NOMO-1 treated with dmso at 0.1 percent for 144 hours (cell line): ENCODE data around the gene MRTFA.
"Not testable (repeated sequence)": the region's sequence is repeated elsewhere in the genome, so short reads cannot be mapped to it uniquely, and the experiment has no call there.

Source experiments
- DNase-seq: peaks from one replicate; lab custom pipeline; 2025; ENCODE audit not compliant: unreplicated experiment; lab: John Stamatoyannopoulos, UW

Gene MRTFA

DNA sequence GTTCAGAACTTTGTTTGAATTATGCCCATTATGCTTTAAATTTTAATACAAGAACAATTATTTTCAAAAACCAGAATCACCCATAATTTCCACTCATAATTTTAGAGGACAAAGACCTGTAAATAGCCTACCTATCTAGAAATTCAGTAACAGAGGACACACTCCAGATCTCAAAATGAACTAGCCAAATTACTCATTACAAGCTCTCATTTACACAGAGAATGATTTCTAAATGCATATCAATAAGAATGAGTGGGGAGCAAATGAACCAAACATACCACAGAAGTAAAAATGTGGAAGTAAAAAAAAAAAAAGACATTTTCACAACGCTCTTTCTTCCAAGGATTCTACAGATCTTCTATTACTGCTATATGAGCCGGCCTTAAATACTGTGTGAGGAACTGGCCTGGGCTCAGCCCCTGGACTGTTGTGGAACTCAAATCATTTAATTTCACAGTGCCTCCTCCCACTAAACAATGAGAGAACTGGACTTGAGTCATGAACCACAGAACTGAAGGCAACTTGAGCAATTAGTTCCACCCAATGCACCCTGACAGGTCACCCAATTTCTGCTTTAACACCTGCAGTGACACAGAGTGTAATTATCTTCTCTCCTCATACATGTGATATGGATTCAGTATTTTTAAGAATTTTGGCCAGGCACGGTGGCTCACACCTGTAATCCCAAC is 8.0 kb downstream of the MRTFA start:
- DNase-seq, result peak; percentile 16

DNA sequence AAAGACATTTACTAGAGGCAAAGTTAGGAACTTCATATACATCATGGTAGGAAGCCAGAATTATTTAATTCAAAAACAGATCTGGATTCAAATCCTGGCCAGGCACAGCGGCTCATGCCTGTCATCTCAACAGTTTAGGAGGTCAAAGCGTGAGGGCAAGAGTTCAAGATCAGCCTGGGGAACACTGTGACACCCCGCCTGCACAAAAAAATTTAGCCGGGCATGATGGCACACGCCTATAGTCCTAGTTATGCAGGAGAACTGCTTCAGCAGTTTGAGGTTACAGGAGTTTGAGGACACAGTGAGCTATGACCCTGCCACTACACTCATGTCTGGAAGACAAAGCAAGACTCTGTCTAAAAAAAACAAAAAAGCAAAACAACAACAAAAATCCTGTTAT is 8.9 kb downstream of the MRTFA start:
- DNase-seq, result no peak

DNA sequence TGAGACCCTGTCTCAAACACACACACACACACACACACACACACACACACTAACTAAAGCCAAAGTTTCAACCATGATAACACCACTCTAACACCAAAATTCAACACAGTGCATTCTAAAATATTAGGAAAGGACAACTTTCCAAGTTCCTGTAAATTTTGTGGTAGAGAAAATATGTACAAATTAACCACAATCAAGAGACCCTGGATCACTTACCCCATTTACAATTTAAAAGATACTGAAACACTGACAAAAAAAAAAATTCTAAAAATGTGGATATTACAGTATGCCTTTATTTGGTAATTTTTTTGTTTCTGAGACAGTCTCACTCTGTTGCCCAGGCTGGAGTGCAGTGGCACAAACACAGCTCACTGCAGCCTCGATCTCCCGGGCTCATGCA is 9.7 kb downstream of the MRTFA start:
- no peak for DNase-seq

DNA sequence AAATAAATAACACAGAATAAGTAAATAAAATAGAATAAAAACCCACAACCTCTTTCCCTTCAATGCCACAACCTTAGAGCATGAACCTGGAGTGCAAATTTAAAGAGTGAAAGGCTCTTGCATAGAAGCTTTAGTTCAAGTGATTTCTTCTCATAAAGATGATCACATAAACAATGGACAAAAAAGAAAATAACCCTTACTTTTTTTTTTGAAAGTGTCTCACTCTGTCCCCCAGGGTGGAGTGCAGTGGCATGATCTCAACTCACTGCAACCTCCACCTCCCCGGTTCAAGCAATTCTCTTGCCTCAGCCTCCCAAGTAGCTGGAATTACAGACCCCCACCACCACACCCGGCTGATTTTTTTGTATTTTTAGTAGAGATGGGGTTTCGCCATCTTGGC is 10.7 kb downstream of the MRTFA start:
- not testable (repeated sequence) for DNase-seq

DNA sequence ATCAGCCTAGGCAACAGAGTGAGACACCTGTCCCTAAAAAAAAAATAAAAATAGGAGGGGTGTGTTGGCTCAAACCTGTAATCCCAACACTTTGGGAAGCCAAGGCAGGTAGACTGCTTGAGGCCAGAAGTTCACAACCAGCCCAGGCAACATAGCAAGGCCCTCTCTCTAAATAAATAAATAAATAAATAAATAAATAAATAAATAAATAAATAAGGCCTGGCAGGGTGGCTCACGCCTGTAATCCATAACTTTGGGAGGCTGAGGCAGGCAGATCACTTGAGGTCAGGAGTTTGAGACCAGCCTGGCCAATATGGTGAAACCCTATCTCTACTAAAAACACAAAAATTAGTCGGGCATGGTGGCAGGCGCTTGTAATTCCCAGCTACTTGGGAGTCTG is 11.2 kb downstream of the MRTFA start:
- not testable (repeated sequence) for DNase-seq

DNA sequence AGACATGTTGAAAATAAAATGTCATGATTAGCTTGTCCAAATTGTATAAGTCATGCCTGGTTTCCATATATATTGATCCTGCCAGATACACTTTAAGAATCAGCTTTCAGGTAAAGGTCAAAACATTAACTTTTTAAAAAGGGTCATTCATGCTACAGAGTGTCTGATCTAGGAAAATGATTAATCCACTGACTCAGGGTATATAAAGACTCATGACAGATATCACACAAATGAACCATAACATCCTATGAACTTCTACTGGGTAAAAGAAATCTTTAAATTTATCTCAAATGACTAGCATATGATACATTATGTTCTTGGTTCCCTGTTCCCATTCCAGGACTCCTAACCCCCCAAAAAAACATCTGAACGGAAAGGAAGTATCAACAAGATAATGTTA is 11.7 kb downstream of the MRTFA start:
- DNase-seq, result no peak

DNA sequence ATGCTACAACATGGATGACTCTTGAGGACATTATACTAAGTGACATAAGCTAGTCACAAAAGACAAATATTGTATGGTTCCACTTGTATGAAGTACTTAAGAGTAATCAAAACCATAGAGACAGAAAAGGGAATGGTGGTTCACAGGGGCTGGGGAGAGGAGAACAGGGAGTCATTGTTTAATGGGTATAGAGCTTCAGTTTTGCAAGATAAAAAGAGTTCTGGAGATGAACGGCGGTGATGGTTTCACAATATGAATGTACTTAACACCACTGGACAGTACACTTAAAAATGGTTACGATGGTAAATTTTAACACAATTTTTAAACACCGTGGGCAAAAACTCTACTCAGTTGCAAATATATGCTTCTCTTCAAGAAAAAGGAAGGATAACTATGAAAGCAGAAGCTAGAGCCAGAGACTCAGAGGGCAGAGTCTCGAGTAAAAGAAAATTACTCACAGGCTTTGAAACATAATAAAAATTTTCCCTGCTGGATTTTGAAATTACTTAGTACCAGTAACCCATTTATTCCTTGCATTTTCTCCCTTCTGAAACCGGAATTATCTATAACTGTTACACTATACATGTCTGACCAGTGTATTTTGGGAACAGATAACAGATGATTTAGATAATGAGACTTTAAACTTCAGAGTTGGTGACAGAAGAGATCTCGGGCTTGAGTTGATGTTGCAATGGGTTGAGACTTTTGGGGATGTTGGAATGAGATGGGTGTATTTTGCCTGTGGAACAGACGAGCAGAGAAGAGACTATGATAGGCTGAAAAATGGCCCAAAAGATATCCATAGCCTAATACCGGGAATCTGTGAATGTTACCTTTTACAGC is 15.0 kb downstream of the MRTFA start:
- peak; percentile 25 for DNase-seq

DNA sequence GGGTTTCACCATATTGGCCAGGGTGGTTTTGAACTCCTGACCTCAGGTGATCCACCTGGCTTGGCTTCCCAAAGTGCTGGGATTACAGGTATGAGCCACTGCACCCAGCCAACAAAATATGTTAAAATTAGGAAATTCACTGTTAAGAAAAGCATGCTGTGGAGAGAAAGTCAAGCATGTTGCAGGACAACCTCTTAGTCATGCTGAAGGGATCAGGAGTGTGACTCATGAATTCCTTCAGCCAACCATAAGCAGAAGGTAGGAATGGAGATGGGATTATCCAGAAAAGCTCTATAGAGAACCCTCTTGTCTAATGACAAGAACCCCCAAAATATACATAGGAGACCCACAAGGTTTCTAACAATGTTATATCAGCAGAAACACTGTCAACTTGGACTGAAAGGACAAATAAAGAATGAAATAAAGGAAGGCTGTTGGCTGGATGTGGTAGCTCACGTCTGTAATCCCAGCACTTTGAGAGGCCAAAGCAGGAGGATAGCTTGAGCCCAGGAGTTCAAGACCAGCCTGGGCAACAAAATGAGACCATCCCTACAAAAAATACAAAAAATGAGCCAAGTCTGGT is 16.0 kb downstream of the MRTFA start:
- no peak for DNase-seq

DNA sequence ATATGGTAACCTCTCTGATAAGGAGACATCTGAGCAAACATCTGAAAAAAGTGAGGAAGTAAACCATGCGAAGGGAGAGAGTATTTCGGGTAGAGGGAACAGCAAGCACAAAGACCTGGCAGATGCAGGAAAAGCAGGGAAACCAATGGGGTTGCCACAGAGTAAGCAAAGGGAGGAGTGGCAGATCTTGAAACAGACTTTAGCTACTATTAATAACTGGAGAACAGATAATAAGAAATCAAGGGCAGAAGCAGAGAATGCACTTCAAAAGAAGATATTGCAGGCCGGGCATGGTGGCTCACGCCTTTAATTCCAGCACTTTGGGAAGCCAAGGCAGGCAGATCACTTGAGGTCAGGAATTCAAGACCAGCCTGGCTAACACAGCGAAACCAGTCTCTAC is 18.1 kb downstream of the MRTFA start:
- DNase-seq, result no peak

DNA sequence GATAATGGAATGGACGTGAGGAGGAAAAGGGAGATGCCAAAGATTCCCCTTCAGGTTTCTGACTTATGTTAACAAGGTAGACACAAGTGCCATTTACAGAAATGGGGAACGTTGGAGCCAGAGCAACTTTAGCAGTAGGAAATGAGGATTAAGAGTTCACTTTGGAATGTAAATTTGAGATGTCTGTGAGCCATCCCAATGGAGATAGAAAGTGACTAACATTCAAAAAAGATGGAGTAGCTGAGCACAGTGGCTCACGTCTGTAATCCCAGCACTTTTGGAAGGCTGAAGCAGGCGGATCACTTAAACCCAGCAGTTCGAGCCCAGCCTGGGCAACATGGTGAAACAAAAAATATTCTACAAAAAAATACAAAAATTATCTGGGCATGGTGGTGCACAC is 19.9 kb downstream of the MRTFA start:
- no peak for DNase-seq

DNA sequence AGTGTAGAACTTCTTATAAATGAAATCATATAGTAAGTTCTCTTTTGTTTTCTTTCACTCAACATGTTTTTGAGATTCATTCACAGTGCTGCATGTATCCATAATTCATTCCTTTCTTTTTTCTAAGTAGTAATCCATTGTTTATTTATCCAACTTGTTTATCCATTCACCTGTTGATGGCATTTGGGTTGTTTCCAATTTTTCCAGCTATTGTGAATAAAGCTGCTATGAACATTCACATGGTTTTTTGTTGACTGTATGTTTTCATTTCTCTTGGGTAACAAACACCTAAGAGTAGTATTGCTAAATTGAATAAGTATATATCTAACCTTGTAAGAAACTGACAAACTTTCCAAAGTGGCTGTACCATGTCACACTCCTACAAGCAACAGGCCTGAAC is 23.5 kb downstream of the MRTFA start:
- no peak for DNase-seq

DNA sequence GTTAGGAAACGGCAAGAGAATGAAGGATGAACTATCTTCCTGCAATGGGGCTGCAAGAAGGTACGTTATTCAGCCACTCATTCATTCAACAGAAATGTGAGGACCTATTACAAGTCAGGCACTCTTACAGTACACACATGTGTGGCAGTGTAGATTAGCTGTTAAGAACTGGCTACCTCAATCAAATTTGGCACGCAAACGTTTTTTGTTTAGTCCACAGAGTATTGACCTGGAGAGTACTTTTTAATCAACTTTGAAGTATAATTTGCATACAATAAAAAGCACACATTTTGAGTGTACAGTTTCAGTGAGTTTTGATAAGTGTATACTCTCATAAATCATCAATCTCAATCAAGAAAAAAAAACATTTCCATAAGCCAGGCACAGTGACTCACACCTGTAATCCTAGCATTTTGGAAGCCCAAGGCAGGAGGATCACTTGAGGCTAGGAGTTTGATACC is 24.2 kb downstream of the MRTFA start:
- no peak for DNase-seq

DNA sequence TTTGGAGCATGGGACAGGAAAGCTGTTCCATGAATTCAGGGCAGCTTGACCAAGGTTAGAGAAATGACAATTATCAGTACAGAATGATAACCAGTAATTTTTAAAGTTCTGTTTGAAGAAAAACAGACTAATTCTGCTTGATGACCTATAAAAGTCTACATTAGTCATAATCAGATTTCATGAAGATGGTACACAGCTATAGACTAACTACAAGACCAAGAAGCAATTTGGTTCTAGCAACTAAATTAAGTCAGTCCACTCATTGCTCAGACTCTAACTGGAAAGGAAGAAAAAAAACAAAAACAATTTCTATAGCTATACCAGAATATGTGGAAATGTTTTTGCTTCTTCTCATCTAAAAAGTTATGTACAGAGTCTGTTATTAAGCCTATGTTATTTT is 24.9 kb downstream of the MRTFA start:
- no peak for DNase-seq

DNA sequence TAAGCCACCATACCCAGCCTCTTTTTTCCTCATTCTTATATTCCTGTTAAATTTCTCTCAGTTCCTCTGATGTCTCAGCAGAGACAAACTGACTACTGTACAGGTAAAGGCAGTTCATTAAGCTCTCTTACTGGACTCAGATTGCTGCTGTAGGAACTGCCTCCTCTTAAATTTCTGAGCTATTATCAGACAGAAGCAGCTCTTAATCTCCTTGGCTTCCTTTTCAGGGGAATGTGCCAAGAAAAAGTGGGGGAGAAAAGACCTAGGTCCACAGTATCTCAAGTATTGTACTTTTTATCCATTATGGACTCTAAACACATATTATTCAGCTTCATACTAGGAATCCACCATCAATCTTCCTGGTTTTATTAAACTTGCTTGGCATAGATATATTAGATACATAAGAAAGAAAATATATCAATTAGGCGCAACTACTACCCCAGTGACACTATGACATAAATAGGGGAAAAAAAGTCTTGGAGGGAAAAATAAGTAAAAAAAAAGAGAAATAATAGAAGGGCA is 26.1 kb downstream of the MRTFA start:
- DNase-seq, result no peak

DNA sequence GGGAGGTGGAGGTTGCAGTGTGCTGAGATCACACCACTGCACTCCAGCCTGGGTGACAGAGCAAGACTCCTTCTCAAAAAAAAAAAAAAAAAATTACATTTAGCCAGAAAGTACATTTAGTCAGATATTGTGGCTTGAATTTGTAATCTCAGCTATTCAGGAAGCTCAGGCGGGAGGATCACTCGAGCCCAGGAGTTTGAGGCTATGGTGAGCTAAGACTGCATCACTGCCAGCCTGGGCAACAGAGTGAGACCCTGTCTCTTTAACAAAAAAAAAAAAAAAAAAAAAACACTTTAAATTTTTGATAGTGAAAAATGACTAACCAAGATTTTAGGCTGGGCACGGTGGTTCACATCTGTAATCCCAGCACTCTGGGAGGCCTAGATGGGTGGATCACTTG is 27.3 kb downstream of the MRTFA start:
- no peak for DNase-seq

DNA sequence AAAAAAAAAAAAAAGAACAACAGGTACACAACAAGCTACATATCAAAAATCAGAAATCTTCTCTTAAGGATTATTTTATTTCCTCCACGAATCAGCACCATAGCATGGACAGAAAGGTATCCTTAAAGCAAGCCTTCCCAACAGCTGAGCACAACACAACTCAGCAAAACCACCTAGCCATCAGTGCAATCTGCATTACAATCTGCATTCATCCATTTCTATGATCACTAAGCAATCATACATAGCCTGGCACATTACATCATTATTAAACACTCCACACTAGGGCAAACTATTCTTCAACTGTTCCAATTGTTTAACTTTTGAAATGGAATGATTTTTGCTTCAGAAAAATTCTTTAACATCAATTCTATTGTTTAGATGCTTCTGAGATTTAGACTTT is 29.0 kb downstream of the MRTFA start:
- no peak for DNase-seq

DNA sequence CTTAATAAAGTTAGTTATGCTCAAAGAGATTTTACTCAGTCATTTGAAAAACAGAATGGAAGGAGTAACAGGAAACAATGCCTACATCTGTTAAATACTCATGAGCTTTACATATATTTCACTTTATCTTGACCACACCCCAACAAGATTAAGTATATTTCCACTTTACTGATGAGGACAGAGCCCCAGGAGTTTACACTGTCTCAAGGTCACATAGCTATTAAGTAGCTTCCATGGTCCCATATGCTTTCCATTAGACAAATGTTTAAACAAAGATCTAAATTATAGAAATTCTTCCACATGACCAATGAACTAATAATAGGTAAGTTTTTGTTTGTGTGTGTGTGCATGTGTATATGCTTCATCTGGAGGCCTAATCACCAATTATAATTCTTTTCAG is 30.2 kb downstream of the MRTFA start:
- no peak for DNase-seq

DNA sequence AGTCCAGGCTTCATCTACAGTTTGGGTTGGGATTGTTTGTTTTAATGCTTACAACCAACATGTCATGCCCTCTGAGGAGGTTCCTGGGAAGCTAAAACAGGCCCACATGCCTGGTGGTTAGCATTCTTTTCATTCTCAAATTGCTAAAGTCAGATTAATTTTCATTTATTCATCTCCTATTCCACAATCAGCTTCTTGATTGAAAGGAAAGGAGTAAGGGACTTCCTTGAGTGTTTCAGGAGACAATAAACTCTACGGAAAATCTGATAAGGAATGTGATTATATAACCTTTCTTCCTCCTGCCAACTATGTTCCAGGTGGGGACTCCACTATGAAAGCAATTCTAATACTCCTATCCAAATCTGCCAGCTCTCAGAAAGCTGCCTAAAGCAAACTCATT is 30.8 kb downstream of the MRTFA start:
- DNase-seq, result no peak

DNA sequence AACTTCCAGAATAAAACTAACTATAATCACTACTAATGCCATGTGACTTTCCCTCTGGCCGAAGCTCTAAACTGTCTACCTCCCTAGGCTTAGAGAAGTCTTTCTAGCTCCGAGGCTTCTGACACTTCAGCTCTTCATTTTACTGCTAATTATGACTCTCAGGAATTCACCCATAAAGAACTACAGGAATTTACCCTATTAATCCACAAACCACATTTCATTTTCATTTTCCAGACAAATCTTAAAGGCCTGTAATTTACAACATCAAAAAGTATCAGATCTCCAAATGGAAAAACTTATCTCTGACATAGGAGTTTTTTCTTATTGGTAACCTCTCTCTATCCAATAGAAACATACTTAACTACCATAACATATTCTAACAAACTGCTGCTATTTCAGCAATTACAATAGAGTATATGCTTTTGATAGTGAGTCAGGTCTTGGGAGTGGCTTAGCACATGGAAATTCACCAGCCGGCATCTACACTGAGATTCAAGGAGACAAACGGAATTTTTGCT is 33.4 kb downstream of the MRTFA start:
- no peak for DNase-seq

DNA sequence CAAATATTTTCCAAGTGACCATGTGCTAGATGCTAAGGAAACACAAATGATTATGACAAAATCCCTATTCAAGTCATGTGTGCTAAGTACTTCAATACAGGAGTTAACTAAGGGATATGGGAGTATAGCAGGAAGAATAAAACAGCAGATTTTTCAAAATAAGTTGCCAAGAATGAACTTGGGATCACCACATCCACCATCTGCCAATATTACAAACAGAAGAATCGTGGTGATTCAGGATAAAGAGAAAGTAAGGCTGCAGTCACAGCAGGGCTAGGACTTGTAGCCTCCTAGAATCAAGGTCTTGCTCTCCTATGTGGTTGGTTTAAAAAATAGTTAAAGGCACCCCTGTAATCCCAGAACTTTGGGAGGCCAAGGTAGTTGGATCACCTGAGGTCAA is 34.3 kb downstream of the MRTFA start:
- no peak for DNase-seq

DNA sequence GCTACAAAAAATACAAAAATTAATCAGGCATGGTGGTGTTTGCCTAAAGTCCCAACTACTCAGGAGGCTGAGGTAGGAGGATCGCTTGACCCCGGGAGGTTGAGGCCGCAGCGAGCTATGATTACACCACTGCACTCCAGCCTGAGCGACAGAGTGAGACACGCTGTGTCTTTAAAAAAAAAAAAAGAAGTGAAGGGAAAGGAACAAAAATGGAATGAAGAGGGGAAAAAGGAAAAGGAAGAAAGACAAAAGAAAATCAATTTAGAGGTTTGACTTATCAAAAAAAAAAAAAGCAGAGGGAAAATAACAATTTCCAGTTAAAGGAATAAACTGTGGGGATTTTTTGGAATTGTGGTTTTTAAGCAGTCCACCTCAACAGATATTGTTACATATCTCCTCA is 36.8 kb downstream of the MRTFA start:
- no peak for DNase-seq

DNA sequence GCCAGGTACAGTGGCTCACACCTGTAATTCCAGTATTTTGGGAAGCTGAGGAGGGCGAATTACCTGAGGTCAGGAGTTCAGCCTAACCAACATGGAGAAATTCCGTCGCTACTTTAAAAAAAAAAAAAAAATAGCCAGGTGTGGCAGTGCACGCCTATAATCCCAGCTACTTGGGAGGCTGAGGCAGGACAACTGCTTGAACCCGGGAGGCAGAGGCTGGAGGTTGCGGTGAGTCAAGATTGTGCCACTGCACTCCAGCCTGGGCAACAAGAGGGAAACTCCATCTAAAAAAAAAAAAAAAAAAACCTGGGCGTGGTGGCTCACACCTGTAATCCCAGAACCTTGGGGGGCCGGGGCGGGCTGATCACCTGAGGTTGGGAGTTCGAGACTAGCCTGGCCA is 37.8 kb downstream of the MRTFA start:
- DNase-seq, result not testable (repeated sequence)
